ENCODE data around the gene OXSM.

OXSM gene

DNA sequence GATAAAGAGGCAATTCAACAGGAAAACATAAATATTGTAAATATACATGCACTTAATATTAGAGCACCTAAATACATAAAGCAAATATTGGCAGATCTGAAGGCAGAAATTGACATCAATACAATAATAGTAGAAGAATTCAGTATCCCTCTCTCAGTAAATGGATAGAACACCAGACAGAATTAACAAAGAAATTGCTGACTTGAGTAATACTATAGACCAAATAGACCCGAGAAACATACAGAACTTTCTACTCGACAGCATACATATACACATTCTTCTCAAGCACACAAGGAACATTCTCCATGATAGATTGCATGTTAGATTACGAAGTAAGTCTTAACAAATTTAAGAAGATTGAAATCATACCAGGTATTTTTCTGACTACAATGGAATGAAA, 50.2 kb downstream of the OXSM start:
- H3K9me2 ChIP-seq (replicated peaks; ENCODE audit: insufficient read depth, low read length), result no peaks in the 10 kb centered on the region
- DNase-seq, result no peak
- no peak overlapping the region for H3K9ac ChIP-seq (ENCODE audit: low read length)
- no peak overlapping the region for H3K27ac ChIP-seq (ENCODE audit: low read length)
- no peaks in the 10 kb centered on the region for H3K36me3 ChIP-seq (replicated peaks; ENCODE audit: insufficient read depth, low read length)
- H3K9me3 ChIP-seq (replicated peaks; ENCODE audit: insufficient read depth, low read length), result no peaks in the 10 kb centered on the region
- TF ChIP-seq EZH2 (optimal IDR thresholded peaks at IDR 0.05; ENCODE audit: low read depth, low read length), result no peak
- TF ChIP-seq EZH2phosphoT487 (IDR thresholded peaks at IDR 0.05; ENCODE audit: low read length), result no peak
- TF ChIP-seq, protein P1, sequence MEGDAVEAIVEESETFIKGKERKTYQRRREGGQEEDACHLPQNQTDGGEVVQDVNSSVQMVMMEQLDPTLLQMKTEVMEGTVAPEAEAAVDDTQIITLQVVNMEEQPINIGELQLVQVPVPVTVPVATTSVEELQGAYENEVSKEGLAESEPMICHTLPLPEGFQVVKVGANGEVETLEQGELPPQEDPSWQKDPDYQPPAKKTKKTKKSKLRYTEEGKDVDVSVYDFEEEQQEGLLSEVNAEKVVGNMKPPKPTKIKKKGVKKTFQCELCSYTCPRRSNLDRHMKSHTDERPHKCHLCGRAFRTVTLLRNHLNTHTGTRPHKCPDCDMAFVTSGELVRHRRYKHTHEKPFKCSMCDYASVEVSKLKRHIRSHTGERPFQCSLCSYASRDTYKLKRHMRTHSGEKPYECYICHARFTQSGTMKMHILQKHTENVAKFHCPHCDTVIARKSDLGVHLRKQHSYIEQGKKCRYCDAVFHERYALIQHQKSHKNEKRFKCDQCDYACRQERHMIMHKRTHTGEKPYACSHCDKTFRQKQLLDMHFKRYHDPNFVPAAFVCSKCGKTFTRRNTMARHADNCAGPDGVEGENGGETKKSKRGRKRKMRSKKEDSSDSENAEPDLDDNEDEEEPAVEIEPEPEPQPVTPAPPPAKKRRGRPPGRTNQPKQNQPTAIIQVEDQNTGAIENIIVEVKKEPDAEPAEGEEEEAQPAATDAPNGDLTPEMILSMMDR (IDR thresholded peaks at IDR 0.05; ENCODE audit: low read length), result no peak
- no peaks in the 10 kb centered on the region for H3K27me3 ChIP-seq (replicated peaks; ENCODE audit: insufficient read depth, low read length)
- no peak overlapping the region for H2AFZ ChIP-seq (ENCODE audit: low read length)
- no peak overlapping the region for H3K4me3 ChIP-seq (ENCODE audit: low read length)
- peaks cover 6% of the 10 kb centered on the region; the same call in 1 of the 2 replicates for H3F3A ChIP-seq (ENCODE audit: insufficient read depth, low read length)
- H3K79me2 ChIP-seq (ENCODE audit: low read length), result peaks cover 27% of the 10 kb centered on the region
- H3K4me2 ChIP-seq (ENCODE audit: low read depth, low read length), result no peak overlapping the region
- H4K20me1 ChIP-seq (ENCODE audit: insufficient read depth, low read length), result no peaks in the 10 kb centered on the region
- H3K4me1 ChIP-seq (ENCODE audit: low read length), result peaks cover 21% of the 10 kb centered on the region

DNA sequence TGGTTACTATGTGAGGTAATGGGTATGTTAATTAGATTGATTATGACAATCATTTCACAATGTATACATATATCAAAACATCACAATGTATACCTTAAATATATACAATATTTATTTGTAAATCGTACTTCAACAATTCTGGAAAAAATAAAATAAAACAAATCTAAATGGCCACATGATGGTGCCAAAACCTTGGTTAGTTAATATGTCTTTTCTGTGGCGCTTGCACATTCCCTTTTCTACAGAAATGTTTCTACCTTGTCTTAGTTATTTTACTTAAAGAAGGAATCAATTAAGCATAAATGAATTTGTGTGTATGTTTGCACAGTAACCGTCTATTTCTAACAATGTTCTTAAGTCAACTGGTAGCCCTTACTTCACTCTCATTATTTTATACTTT, 53.4 kb downstream of the OXSM start:
- no peak for DNase-seq
- H4K20me1 ChIP-seq (ENCODE audit: insufficient read depth, low read length), result no peaks in the 10 kb centered on the region
- no peaks in the 10 kb centered on the region for H3K9me2 ChIP-seq (replicated peaks; ENCODE audit: insufficient read depth, low read length)
- H3K27me3 ChIP-seq (replicated peaks; ENCODE audit: insufficient read depth, low read length), result no peaks in the 10 kb centered on the region
- H3K4me3 ChIP-seq (ENCODE audit: low read length), result no peak overlapping the region
- no peak overlapping the region for H3K4me2 ChIP-seq (ENCODE audit: low read depth, low read length)
- H3K27ac ChIP-seq (ENCODE audit: low read length), result no peak overlapping the region
- TF ChIP-seq EZH2 (optimal IDR thresholded peaks at IDR 0.05; ENCODE audit: low read depth, low read length) (no peak), EZH2phosphoT487 (IDR thresholded peaks at IDR 0.05; ENCODE audit: low read length) (no peak)
- TF ChIP-seq, protein P1 (IDR thresholded peaks at IDR 0.05; ENCODE audit: low read length), result no peak
- H3K9me3 ChIP-seq (replicated peaks; ENCODE audit: insufficient read depth, low read length), result no peaks in the 10 kb centered on the region
- H3K79me2 ChIP-seq (ENCODE audit: low read length), result peaks cover under 1% of the 10 kb centered on the region
- no peak overlapping the region for H3K9ac ChIP-seq (ENCODE audit: low read length)
- H3F3A ChIP-seq (ENCODE audit: insufficient read depth, low read length), result no peaks in the 10 kb centered on the region
- no peaks in the 10 kb centered on the region for H3K36me3 ChIP-seq (replicated peaks; ENCODE audit: insufficient read depth, low read length)
- no peaks in the 10 kb centered on the region; the same call in 1 of the 2 replicates for H3K4me1 ChIP-seq (ENCODE audit: low read length)
- no peak overlapping the region for H2AFZ ChIP-seq (ENCODE audit: low read length)
